Esophagus squamous epithelium (tissue), 4 donors: ENCODE results near the gene SLC1A4.

Experiments
- POLR2A ChIP-seq, 4 donors: fragments of 450-650 bp; IDR thresholded peaks; one replicate each; pipeline ENCODE4 v1.6.1; 2017; ENCODE audit warnings: antibody characterized with exemption in 4 of 4, mild to moderate bottlenecking in 4 of 4, moderate library complexity in 3 of 4
- TF ChIP-seq, protein P1 (sequence below), 6 experiments: fragments of 450-650 bp in 4 of 6; fragments of 200-600 bp in 2 of 6; sonication (generic) in 2 of 6; IDR thresholded peaks; one replicate each; pipeline ENCODE4 v1.5.1; 2016 to 2019; ENCODE audit warnings: antibody characterized with exemption in 6 of 6, mild to moderate bottlenecking in 4 of 6, moderate library complexity in 4 of 6

DNA sequence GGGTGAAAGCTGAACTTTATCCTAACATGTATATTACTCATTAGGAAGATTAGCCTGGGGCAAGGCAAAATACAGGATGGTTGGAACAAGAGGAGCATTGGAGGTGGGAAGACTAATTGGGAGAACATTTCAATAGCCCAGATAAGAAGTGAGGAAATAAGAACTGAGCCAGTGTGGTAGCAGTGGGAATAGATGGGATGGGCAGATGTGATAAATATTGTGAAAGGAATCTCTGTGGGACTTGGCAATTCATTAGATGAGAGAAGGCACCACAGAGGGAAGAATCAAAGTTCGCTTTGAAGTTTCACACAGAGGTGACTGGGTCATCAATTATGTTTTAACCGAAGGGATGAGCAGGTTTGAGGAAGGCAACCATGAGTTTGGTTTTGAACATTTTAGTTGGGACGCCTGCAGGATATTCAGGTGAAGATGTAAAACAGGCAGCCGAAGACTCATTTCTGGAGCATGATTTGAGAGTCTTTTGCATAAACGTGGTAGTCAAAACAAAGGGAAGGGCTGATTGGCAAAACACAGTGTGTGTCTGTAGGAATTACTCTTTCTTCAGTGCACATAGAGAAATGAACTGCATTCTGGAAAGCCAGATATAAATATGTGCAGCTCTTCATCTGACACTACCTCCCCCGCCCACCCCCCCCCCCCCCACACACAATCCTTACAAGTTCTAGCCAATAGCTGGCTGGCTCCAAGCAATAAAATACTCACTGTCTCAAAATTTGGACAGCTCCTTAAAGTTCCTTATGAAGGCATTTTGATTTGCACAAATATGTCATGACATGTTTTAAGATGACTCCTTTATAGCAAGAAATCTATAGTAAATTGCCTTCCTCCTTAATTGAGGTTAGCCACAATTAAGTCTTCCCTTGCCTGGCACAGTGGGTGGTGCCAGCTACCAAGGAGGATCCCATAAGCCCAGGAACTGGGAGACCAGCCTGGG lies 1.9 kb upstream of the SLC1A4 start:
- TF ChIP-seq, protein P1, sequence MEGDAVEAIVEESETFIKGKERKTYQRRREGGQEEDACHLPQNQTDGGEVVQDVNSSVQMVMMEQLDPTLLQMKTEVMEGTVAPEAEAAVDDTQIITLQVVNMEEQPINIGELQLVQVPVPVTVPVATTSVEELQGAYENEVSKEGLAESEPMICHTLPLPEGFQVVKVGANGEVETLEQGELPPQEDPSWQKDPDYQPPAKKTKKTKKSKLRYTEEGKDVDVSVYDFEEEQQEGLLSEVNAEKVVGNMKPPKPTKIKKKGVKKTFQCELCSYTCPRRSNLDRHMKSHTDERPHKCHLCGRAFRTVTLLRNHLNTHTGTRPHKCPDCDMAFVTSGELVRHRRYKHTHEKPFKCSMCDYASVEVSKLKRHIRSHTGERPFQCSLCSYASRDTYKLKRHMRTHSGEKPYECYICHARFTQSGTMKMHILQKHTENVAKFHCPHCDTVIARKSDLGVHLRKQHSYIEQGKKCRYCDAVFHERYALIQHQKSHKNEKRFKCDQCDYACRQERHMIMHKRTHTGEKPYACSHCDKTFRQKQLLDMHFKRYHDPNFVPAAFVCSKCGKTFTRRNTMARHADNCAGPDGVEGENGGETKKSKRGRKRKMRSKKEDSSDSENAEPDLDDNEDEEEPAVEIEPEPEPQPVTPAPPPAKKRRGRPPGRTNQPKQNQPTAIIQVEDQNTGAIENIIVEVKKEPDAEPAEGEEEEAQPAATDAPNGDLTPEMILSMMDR (IDR thresholded peaks at IDR 0.05): no peak
- TF ChIP-seq POLR2A (IDR thresholded peaks at IDR 0.05): no peak
